ENCODE measurements around the gene RIC3. TPM values are rescaled to one million over a fixed set of nuclear protein-coding genes. Genes with fewer than 3 reads are reported as not detected.

Gene RIC3, protein sequence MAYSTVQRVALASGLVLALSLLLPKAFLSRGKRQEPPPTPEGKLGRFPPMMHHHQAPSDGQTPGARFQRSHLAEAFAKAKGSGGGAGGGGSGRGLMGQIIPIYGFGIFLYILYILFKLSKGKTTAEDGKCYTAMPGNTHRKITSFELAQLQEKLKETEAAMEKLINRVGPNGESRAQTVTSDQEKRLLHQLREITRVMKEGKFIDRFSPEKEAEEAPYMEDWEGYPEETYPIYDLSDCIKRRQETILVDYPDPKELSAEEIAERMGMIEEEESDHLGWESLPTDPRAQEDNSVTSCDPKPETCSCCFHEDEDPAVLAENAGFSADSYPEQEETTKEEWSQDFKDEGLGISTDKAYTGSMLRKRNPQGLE
- not detected in 2 replicates for total RNA-seq (ENCODE audit: low replicate concordance)

DNA sequence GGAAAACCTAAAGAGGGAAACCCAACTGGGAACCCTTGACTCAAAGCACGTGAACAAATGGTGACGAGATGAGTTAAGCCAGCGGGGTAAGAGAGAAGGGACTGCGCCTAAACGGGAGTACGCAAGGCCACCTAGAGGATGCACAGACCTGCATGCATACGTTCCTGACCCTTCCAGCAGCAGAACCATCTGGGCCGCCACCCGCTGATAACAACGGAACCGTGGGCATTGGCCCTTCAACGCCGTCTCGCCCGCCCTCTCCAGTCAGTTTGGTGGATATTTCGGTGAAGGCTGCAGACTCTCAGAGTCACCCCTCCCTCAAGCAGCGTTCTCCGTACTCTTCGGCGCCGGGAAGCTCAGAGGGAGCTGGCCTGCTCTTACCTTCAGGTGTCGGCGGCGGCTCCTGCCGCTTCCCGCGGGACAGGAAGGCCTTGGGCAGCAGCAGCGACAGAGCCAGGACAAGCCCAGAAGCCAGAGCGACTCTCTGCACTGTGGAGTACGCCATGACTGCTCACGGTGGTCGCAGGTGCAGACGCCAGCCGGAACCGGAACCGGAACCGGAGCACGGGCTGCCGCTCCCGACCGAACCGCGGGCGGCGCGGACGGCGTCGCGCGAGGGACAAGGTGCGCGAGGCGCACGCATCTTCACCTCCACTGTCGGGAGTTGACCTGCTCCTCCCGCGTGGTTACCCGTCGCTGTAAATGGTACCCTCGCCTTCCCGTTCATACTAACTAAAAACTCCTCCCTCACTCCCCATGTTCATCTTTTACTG is at the start of gene RIC3:
RIC3 (minus strand) TSS at position 541 of the 773 bp plus-strand sequence; CDS start at position 505, 36 bp downstream.
- H3K4me3 ChIP-seq (ENCODE audit: low read depth, low read length) = no peak within 1 kb of the TSS
- TF ChIP-seq, protein P1, sequence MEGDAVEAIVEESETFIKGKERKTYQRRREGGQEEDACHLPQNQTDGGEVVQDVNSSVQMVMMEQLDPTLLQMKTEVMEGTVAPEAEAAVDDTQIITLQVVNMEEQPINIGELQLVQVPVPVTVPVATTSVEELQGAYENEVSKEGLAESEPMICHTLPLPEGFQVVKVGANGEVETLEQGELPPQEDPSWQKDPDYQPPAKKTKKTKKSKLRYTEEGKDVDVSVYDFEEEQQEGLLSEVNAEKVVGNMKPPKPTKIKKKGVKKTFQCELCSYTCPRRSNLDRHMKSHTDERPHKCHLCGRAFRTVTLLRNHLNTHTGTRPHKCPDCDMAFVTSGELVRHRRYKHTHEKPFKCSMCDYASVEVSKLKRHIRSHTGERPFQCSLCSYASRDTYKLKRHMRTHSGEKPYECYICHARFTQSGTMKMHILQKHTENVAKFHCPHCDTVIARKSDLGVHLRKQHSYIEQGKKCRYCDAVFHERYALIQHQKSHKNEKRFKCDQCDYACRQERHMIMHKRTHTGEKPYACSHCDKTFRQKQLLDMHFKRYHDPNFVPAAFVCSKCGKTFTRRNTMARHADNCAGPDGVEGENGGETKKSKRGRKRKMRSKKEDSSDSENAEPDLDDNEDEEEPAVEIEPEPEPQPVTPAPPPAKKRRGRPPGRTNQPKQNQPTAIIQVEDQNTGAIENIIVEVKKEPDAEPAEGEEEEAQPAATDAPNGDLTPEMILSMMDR (IDR thresholded peaks at IDR 0.05; ENCODE audit: insufficient read depth, low read length) = no peak
- no peak for DNase-seq (ENCODE audit: low read depth)

DNA sequence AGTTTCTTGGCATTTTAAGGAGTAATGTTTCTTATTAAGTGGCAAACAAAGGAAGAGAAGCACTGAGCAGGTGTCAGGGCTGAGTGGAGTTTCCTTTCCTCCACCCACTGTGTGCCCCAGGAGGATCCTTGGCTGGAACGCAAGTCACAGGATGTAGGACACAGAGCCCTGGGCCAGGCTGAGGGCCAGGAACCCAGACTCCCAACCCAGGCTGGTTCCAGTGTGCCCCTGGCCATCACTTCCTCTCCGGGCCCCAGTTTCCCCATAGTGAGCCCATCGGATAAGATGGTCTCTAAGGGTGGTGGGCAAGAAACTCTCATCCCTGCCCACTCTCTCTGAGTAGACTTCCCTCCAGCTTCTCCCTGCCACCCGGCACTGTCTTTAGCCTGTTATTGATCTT is 49.6 kb upstream of the RIC3 start:
- TF ChIP-seq, protein P1 (IDR thresholded peaks at IDR 0.05; ENCODE audit: insufficient read depth, low read length) = no peak
- no peak for DNase-seq (ENCODE audit: low read depth)
- no peak overlapping the region for H3K4me3 ChIP-seq (ENCODE audit: low read depth, low read length)

DNA sequence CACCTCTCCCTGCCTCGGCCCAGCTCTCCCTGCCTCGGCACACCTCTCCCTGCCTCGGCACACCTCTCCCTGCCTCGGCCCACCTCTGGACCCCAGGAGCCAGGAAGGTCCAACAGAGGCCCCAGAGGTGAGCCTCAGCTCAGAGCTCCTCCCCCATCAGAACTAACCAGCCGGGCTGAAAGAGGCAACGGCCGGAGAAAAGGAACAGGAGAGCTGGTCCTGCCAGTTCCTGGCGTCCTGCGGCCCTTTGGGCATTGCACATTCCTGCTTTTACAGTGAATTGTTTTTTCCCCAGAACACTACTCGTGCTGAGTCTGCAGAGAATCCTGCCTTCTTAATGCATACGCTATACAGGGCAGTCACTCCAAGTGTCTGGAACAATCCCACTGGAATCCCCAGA is 49.1 kb upstream of the RIC3 start:
- no peak for DNase-seq (ENCODE audit: low read depth)
- TF ChIP-seq, protein P1 (IDR thresholded peaks at IDR 0.05; ENCODE audit: insufficient read depth, low read length) = no peak
- H3K4me3 ChIP-seq (ENCODE audit: low read depth, low read length) = no peak overlapping the region

DNA sequence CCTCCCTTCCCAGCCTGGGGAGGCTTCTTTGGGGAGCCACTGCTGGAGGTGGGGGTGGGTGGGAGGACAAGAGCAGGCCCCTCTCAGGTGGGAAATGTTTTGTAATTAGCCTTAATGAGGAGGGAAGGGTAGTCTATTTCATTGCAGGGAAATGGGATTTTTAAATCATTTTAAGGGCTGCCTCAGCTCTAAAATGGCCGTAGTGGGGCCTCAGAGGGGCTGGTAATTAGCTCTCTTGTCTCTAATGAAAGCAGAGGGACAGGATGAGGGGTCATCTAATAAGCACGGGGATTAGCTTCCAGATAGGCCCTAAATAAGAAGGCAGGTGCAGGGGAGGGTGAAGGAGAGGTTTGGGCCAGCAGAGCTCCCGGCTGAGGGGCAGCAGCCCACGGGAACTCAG is 48.3 kb upstream of the RIC3 start:
- DNase-seq (ENCODE audit: low read depth) = no peak
- no peak overlapping the region for H3K4me3 ChIP-seq (ENCODE audit: low read depth, low read length)
- TF ChIP-seq, protein P1 (IDR thresholded peaks at IDR 0.05; ENCODE audit: insufficient read depth, low read length) = no peak

DNA sequence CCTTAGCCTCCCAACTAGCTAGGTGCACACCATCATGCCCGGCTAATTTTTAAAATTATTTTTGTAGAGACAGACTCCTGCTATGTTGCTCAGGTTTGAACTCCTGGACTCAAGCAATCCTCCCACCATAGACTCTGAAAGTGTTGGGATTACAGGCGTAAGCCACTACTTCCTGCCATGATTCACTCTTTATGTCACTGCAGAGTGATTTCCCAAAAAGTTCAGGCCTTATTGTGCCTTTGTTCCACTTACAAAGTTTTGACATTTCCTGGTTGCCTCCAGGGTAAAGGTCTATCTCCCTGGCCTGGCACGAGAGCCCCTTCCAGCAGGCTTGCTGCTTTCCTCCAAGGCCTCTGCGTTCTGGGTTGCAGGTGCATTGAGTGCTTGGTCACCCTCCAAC is 44.6 kb upstream of the RIC3 start:
- no peak overlapping the region for H3K4me3 ChIP-seq (ENCODE audit: low read depth, low read length)
- no peak for DNase-seq (ENCODE audit: low read depth)
- TF ChIP-seq, protein P1 (IDR thresholded peaks at IDR 0.05; ENCODE audit: insufficient read depth, low read length) = no peak

DNA sequence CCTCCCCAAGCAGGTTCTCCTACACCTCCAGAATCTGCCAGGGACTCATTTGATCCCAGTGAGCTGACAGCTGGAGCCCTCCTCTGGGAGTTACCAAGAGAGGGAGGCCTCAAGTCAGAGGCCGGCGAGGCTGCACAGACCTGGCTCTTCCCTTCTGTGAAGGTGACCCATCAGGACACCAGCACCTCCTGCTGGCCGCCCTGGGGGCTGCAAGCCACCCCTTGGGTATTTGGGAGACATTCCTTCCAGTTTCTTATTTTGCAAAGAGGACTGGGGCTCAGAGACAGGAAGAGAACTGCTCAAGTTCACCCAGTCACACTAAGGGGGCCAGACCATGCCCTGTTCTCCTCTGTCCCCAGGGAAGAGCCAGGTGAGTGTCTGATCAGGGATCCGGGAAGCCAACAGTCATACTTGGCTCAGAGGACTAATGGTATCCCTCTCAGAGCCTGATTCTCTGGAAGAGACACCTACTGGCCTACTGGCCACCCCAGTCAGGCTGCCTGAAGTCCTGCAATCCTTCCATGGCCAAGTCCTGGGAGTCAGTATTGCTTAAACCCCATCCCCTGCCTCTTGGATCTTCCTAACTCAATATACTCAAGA is 40.5 kb upstream of the RIC3 start:
- no peak for DNase-seq (ENCODE audit: low read depth)
- no peak overlapping the region for H3K4me3 ChIP-seq (ENCODE audit: low read depth, low read length)
- TF ChIP-seq, protein P1 (IDR thresholded peaks at IDR 0.05; ENCODE audit: insufficient read depth, low read length) = peak; percentile 29

Measured in fibroblast of the aortic adventitia (primary cell).